Activated CD4-positive, CD25-positive, alpha-beta regulatory T cell treated with anti-CD3 and anti-CD28 coated beads, Interleukin-2, amount 50 U/mL, for 16 hours (primary cell): ENCODE measurements around the gene GRM2.

Experiments
- DNase-seq: peaks from one replicate; pipeline ENCODE4 v3.0.0-alpha.2; 2020; ENCODE audit warnings: low read depth, low spot score

Gene GRM2

GRCh38 chr3:51680196-51680595, 26.7 kb upstream of the GRM2 start:
- no peak for DNase-seq

- no peak for DNase-seq
These were observed 26.1 kb upstream of the GRM2 start for GRCh38 chr3:51680663-51681230.

- no peak for DNase-seq
These were observed 25.4 kb upstream of the GRM2 start for GRCh38 chr3:51681453-51681852.

- peak; percentile 48 for DNase-seq
These were observed 24.8 kb upstream of the GRM2 start for GRCh38 chr3:51682079-51682478.

- DNase-seq, result no peak
These were observed 24.3 kb upstream of the GRM2 start for GRCh38 chr3:51682526-51682925.

- no peak for DNase-seq
These were observed 23.3 kb upstream of the GRM2 start for GRCh38 chr3:51683566-51683965.

GRCh38 chr3:51684971-51685751, 21.7 kb upstream of the GRM2 start:
- DNase-seq, result no peak

GRCh38 chr3:51686056-51686455, 20.8 kb upstream of the GRM2 start:
- DNase-seq, result no peak

- DNase-seq, result peak; percentile 60
These were observed 20.2 kb upstream of the GRM2 start for GRCh38 chr3:51686512-51687215.

- no peak for DNase-seq
These were observed 19.2 kb upstream of the GRM2 start for GRCh38 chr3:51687431-51688205.

GRCh38 chr3:51688206-51688600, 18.7 kb upstream of the GRM2 start:
- no peak for DNase-seq

- no peak for DNase-seq
These were observed 15.8 kb upstream of the GRM2 start for GRCh38 chr3:51691021-51691420.

- DNase-seq, result no peak
These were observed 14.9 kb upstream of the GRM2 start for GRCh38 chr3:51691949-51692348.

GRCh38 chr3:51692980-51693395, 13.9 kb upstream of the GRM2 start:
- DNase-seq, result no peak

- no peak for DNase-seq
These were observed 9.9 kb upstream of the GRM2 start for GRCh38 chr3:51696954-51697353.

GRCh38 chr3:51698209-51698608, 8.7 kb upstream of the GRM2 start:
- no peak for DNase-seq

- DNase-seq, result no peak
These were observed 6.5 kb upstream of the GRM2 start for GRCh38 chr3:51700403-51700802.

GRCh38 chr3:51702156-51702555, 4.7 kb upstream of the GRM2 start:
- no peak for DNase-seq

- DNase-seq, result no peak
These were observed 3.7 kb upstream of the GRM2 start for GRCh38 chr3:51703068-51703760.

- no peak for DNase-seq
These were observed 2.9 kb upstream of the GRM2 start for GRCh38 chr3:51703761-51704510.

GRCh38 chr3:51704511-51704950, 2.3 kb upstream of the GRM2 start:
- DNase-seq, result no peak
